GM18499 (cell line): ENCODE measurements around the gene CCDC167.
"Not testable (repeated sequence)": the region's sequence is repeated elsewhere in the genome, so short reads cannot be mapped to it uniquely, and the experiment has no call there.

ENCODE experiments used
- ATAC-seq: cut with Tn5 transposase; IDR thresholded peaks from one replicate; pipeline ENCODE4 v1.9.1; 2021; ENCODE audit warnings: moderate number of reproducible peaks; ENCODE audit not compliant: insufficient read depth, unreplicated experiment

CCDC167 gene

GRCh38 chr6:37477656-37478435 lies 21.8 kb downstream of the CCDC167 start:
- ATAC-seq: no peak

- no peak for ATAC-seq
Observed at GRCh38 chr6:37477191-37477590, 22.5 kb downstream of the CCDC167 start.

DNA sequence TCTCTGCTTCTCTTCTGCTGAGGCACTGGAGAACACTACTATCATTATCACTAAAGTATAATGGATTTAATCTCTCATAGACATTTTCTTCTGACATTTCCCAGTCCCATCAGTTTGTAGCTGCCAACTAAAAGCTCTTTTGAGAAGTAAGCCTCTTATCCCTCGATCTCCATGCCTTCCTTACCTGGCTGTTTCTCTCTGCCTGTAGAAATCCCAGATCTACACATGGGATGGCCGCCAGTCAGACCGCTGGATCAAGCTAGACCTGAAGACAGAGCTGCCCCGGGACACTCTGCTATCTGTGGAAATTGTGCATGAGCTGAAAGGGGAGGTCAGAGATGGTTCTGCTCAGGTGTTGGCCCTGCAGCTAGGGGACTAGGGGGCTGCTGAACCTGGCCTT lies 25.4 kb downstream of the CCDC167 start:
- ATAC-seq: no peak

- no peak for ATAC-seq
Observed at GRCh38 chr6:37473364-37474095, 26.2 kb downstream of the CCDC167 start.

GRCh38 chr6:37467718-37468117 lies 32.0 kb downstream of the CCDC167 start:
- ATAC-seq: no peak

GRCh38 chr6:37463110-37463509 lies 36.6 kb downstream of the CCDC167 start:
- ATAC-seq: no peak

DNA sequence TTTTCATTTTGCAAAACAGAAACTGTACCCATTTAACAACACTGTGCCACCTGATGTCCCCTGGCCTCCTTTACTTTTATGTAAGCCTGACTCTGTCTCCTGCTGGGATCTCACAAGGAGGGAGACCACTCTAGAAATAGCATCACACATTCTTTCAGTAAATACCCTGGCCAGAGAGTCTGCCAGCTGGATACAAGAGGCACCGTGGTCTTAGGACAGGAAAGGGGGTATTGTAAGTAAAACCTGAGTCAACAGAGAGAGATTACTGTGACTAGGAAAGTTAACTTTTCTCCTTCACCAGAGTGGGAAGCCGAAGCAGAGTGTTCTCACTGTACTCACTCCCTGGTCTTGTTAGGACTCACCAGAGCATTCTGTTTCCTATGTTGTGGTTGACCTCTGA lies 38.9 kb downstream of the CCDC167 start:
- no peak for ATAC-seq

- ATAC-seq: no peak
Observed at GRCh38 chr6:37459981-37460800, 39.5 kb downstream of the CCDC167 start.

DNA sequence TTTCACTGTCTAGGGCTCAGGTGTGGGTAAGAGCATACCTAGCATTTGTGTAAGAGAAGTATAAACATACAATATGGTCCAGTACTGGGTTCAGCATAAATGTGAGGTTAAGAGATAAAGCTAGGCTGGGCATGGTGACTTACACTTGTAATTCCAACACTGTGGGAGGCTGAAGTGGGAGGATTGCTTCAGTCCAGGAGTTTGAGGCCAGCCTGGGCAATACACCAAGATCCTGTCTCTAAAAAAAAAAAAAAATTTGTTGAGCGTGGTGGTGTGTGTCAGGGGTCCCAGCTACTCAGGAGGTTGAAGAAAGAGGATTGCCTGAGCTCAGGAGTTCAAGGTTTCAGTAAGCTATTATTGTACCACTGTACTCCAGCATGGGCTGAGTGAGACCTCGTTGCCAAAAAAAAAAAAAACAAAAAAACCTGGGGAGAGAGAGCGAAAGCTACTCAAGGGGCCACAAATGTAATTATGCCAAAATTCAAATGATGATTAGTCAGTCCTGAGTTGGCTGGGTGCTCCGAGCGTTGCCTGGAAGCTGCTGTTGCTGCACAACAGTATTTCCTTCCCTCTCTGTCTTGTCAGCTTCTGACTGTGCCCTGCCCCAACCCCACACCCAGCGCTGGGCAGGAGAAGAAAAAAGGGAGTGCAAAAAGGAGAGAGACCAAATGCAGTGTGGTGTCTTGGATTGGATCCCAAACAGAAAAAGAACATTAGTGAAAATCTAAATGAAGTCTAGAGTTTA lies 42.7 kb downstream of the CCDC167 start:
- ATAC-seq: no peak

- no peak for ATAC-seq
Observed at GRCh38 chr6:37456126-37456525, 43.6 kb downstream of the CCDC167 start.

GRCh38 chr6:37454420-37455140 lies 45.1 kb downstream of the CCDC167 start:
- ATAC-seq: no peak

GRCh38 chr6:37452522-37452921 lies 47.2 kb downstream of the CCDC167 start:
- ATAC-seq: no peak

DNA sequence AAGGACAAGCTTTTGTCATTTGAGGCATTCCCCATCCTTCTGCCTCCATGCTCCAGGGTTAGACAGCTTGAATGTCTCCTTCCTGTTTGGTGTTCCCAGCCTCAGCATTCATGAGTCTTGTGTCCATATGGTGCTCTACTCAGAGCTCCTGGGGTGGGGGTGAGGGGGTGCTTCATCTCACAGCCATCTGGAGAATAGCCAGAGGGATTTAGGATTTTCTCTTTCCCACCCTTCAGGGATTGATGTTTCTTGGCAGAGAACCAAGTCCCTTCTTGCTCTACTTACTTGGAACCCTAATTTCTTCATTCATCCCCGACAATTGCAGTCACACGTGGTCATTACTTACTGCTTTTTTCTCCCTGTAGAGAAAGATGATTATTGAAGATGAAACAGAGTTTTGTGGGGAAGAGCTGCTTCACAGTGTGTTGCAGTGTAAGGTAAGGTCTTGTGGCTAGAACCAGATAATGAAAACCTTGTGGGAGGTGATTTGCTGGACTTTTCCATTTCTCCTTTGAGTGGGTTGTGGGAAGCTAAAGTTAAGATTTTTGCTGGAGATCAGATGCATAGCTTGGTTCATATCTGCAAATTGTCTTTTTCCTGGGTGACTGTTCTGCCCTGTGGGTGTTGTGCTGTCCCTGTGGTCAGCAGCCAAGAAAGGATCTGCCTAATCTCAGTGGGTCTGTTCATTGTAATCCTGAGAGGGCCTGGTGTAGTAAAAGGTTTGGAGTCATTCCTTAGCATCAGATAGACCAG lies 48.1 kb downstream of the CCDC167 start:
- no peak for ATAC-seq

DNA sequence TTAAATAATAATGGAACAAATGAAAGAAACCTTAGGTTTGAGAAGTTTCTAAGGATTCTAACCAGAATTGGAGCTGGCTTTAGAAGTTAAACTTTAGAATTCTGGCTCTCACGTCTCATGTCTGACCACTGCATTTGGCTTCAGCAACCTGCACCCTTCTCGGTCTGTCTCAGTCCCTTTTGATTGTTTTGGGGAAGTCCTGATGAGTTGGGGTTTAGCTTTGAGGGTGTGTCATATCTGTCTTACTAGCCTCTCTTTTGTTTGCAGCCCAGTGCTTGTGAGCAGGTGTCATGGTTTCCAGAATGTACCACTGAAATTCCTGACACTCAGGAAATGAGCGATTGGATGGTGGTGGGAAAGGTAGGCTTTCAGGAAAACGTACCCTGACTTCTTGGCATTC lies 49.7 kb downstream of the CCDC167 start:
- no peak for ATAC-seq

- ATAC-seq: not testable (repeated sequence)
Observed at GRCh38 chr6:37443216-37443542, 56.5 kb downstream of the CCDC167 start.

DNA sequence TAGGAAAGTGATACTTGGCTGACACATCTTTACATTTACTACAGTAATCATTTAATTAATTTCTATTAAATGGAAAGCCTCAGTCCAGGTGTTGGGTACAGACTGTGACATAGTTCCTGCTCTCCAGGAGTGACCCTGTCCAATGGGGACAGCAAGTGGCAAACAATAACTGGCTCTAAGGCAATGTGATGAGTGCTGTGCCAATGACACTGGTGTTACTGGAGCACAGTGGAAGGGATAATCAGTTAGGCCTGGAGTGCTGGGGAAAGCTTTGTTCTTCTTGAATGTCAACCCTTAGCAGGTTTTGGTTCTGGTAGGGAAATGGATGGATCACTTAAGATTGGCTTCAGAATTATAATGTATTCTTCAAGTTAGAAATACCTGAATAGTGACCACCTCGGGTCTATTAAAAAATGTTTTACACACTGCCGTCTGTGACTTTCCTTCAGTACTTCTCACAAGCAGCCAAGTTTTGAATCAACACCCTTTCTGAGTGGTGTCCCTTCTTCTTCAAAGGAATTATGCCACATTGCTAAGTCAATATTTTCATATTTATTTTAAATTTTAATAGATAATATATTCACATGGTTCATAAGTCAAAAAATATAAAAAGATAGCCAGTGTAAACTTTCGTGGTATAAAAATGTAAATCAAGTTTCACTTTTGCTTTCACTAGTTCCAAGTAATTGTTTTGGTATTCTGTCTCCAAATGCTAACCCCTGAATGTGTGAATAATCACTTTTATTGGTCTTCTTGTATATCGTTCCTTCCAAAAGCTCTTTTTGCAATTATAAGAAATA lies 57.1 kb downstream of the CCDC167 start:
- ATAC-seq: no peak

- no peak for ATAC-seq
Observed at GRCh38 chr6:37441651-37442050, 58.0 kb downstream of the CCDC167 start.

- no peak for ATAC-seq
Observed at GRCh38 chr6:37438930-37439329, 60.8 kb downstream of the CCDC167 start.
